Measurements from ENCODE around the gene LHPP.

Gene LHPP

GRCh38 chr10:124495162-124495561, 33.5 kb downstream of the LHPP start:
- no peak for ATAC-seq
- no peak for TF ChIP-seq PPARA (CRISPR knock-in tag; IDR thresholded peaks at IDR 0.05; ENCODE audit: borderline replicate concordance)
- TF ChIP-seq TSHZ2 (CRISPR knock-in tag; IDR thresholded peaks at IDR 0.05), result no peak
- TF ChIP-seq ZNF565 (CRISPR knock-in tag; conservative IDR thresholded peaks at IDR 0.05; ENCODE audit: low read depth), result no peak
- no peak for TF ChIP-seq ESRRG (CRISPR knock-in tag; IDR thresholded peaks at IDR 0.05)
- no peak for TF ChIP-seq ZNF70 (CRISPR knock-in tag; IDR thresholded peaks at IDR 0.05)
- TF ChIP-seq GLIS3 (CRISPR knock-in tag; IDR thresholded peaks at IDR 0.05), result no peak
- TF ChIP-seq TOX (CRISPR knock-in tag; IDR thresholded peaks at IDR 0.05; ENCODE audit: borderline replicate concordance), result no peak
- no peak for TF ChIP-seq OSR1 (CRISPR knock-in tag; IDR thresholded peaks at IDR 0.05)
- TF ChIP-seq RARB (CRISPR knock-in tag; IDR thresholded peaks at IDR 0.05), result no peak
- no peak for TF ChIP-seq SNAI2 (CRISPR knock-in tag; IDR thresholded peaks at IDR 0.05)
- TF ChIP-seq, protein P1, sequence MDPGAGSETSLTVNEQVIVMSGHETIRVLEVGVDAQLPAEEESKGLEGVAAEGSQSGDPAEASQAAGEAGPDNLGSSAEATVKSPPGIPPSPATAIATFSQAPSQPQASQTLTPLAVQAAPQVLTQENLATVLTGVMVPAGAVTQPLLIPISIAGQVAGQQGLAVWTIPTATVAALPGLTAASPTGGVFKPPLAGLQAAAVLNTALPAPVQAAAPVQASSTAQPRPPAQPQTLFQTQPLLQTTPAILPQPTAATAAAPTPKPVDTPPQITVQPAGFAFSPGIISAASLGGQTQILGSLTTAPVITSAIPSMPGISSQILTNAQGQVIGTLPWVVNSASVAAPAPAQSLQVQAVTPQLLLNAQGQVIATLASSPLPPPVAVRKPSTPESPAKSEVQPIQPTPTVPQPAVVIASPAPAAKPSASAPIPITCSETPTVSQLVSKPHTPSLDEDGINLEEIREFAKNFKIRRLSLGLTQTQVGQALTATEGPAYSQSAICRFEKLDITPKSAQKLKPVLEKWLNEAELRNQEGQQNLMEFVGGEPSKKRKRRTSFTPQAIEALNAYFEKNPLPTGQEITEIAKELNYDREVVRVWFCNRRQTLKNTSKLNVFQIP (CRISPR knock-in tag; IDR thresholded peaks at IDR 0.05; ENCODE audit: borderline replicate concordance, low read depth), result no peak

DNA sequence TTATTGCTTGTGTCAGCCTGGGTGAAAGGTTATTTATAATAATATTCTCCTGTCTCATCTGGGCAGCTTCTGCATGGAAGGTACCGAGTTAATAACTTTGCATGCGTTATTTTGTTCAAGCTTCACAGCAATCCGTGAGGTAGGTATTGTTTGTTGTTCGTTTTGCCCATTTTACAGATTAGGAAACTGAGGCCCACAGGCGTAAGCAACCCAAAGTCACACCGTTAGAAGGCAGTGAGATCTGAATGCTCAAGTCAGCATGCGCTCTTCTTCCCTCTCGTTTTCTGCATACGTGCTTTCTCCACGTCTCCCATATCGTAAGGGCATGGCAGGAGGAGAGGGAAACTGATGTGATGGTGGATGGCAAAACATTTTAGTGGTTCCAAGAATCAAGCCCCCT, 34.1 kb downstream of the LHPP start:
- ATAC-seq, result no peak
- TF ChIP-seq ESRRG (CRISPR knock-in tag; IDR thresholded peaks at IDR 0.05), result no peak
- TF ChIP-seq, protein P2, sequence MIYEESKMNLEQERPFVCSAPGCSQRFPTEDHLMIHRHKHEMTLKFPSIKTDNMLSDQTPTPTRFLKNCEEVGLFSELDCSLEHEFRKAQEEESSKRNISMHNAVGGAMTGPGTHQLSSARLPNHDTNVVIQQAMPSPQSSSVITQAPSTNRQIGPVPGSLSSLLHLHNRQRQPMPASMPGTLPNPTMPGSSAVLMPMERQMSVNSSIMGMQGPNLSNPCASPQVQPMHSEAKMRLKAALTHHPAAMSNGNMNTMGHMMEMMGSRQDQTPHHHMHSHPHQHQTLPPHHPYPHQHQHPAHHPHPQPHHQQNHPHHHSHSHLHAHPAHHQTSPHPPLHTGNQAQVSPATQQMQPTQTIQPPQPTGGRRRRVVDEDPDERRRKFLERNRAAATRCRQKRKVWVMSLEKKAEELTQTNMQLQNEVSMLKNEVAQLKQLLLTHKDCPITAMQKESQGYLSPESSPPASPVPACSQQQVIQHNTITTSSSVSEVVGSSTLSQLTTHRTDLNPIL (CRISPR knock-in tag; IDR thresholded peaks at IDR 0.05; ENCODE audit: low read depth), result no peak
- no peak for TF ChIP-seq SNAI2 (CRISPR knock-in tag; IDR thresholded peaks at IDR 0.05)
- no peak for TF ChIP-seq TOX (CRISPR knock-in tag; IDR thresholded peaks at IDR 0.05; ENCODE audit: borderline replicate concordance)
- TF ChIP-seq, protein P3, sequence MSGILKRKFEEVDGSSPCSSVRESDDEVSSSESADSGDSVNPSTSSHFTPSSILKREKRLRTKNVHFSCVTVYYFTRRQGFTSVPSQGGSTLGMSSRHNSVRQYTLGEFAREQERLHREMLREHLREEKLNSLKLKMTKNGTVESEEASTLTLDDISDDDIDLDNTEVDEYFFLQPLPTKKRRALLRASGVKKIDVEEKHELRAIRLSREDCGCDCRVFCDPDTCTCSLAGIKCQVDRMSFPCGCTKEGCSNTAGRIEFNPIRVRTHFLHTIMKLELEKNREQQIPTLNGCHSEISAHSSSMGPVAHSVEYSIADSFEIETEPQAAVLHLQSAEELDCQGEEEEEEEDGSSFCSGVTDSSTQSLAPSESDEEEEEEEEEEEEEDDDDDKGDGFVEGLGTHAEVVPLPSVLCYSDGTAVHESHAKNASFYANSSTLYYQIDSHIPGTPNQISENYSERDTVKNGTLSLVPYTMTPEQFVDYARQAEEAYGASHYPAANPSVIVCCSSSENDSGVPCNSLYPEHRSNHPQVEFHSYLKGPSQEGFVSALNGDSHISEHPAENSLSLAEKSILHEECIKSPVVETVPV (CRISPR knock-in tag; IDR thresholded peaks at IDR 0.05), result no peak
- no peak for TF ChIP-seq ZFP3 (CRISPR knock-in tag; IDR thresholded peaks at IDR 0.05)
- TF ChIP-seq OSR1 (CRISPR knock-in tag; IDR thresholded peaks at IDR 0.05), result no peak
- TF ChIP-seq BACH2 (CRISPR knock-in tag; IDR thresholded peaks at IDR 0.05; ENCODE audit: borderline replicate concordance), result no peak
- no peak for TF ChIP-seq ARNTL (CRISPR knock-in tag; IDR thresholded peaks at IDR 0.05; ENCODE audit: borderline replicate concordance, low read depth)
- no peak for TF ChIP-seq ZNF8 (CRISPR knock-in tag; IDR thresholded peaks at IDR 0.05)
- no peak for TF ChIP-seq ZC3H10 (CRISPR knock-in tag; IDR thresholded peaks at IDR 0.05)
- TF ChIP-seq RARB (CRISPR knock-in tag; IDR thresholded peaks at IDR 0.05), result no peak
- TF ChIP-seq, protein P4, sequence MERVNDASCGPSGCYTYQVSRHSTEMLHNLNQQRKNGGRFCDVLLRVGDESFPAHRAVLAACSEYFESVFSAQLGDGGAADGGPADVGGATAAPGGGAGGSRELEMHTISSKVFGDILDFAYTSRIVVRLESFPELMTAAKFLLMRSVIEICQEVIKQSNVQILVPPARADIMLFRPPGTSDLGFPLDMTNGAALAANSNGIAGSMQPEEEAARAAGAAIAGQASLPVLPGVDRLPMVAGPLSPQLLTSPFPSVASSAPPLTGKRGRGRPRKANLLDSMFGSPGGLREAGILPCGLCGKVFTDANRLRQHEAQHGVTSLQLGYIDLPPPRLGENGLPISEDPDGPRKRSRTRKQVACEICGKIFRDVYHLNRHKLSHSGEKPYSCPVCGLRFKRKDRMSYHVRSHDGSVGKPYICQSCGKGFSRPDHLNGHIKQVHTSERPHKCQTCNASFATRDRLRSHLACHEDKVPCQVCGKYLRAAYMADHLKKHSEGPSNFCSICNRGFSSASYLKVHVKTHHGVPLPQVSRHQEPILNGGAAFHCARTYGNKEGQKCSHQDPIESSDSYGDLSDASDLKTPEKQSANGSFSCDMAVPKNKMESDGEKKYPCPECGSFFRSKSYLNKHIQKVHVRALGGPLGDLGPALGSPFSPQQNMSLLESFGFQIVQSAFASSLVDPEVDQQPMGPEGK (CRISPR knock-in tag; IDR thresholded peaks at IDR 0.05; ENCODE audit: borderline replicate concordance), result no peak
- no peak for TF ChIP-seq TCF4 (CRISPR knock-in tag; IDR thresholded peaks at IDR 0.05; ENCODE audit: borderline replicate concordance)
- no peak for TF ChIP-seq ISL1 (CRISPR knock-in tag; IDR thresholded peaks at IDR 0.05)
- no peak for TF ChIP-seq ZFP30 (CRISPR knock-in tag; IDR thresholded peaks at IDR 0.05)

GRCh38 chr10:124496150-124496549, 34.5 kb downstream of the LHPP start:
- no peak; the same call in 2 of the 3 replicates for ATAC-seq
- TF ChIP-seq, protein P1 (CRISPR knock-in tag; IDR thresholded peaks at IDR 0.05; ENCODE audit: borderline replicate concordance, low read depth), result no peak
- TF ChIP-seq ISL1 (CRISPR knock-in tag; IDR thresholded peaks at IDR 0.05) (no peak), RARB (CRISPR knock-in tag; IDR thresholded peaks at IDR 0.05) (no peak), OSR1 (CRISPR knock-in tag; IDR thresholded peaks at IDR 0.05) (no peak), ZFP30 (CRISPR knock-in tag; IDR thresholded peaks at IDR 0.05) (no peak), SNAI2 (CRISPR knock-in tag; IDR thresholded peaks at IDR 0.05) (no peak), ZC3H10 (CRISPR knock-in tag; IDR thresholded peaks at IDR 0.05) (no peak)
- TF ChIP-seq, protein P4 (CRISPR knock-in tag; IDR thresholded peaks at IDR 0.05; ENCODE audit: borderline replicate concordance), result no peak

Measured in SK-N-SH treated with all-trans-retinoic acid at 6 μM for 48 hours (cell line).